Measurements from ENCODE around the gene CD44.

GRCh38 chr11:35112056-35112845 is 26.7 kb upstream of the CD44 start:
- TF ChIP-seq POLR2AphosphoS5 (IDR thresholded peaks at IDR 0.05; ENCODE audit: borderline replicate concordance, low read depth, low read length) (no peak), EZH2 (IDR thresholded peaks at IDR 0.05) (no peak)

Data from SK-N-MC (cell line).